GM19468 (cell line): ENCODE results near the gene RELL2.

Experiments
- ATAC-seq: cut with Tn5 transposase; IDR thresholded peaks from one replicate; pipeline ENCODE4 v1.9.1; 2021; ENCODE audit warnings: mild to moderate bottlenecking, moderate library complexity, moderate number of reproducible peaks; ENCODE audit not compliant: unreplicated experiment; ENCODE audit errors: extremely low read depth

The RELL2 gene

DNA sequence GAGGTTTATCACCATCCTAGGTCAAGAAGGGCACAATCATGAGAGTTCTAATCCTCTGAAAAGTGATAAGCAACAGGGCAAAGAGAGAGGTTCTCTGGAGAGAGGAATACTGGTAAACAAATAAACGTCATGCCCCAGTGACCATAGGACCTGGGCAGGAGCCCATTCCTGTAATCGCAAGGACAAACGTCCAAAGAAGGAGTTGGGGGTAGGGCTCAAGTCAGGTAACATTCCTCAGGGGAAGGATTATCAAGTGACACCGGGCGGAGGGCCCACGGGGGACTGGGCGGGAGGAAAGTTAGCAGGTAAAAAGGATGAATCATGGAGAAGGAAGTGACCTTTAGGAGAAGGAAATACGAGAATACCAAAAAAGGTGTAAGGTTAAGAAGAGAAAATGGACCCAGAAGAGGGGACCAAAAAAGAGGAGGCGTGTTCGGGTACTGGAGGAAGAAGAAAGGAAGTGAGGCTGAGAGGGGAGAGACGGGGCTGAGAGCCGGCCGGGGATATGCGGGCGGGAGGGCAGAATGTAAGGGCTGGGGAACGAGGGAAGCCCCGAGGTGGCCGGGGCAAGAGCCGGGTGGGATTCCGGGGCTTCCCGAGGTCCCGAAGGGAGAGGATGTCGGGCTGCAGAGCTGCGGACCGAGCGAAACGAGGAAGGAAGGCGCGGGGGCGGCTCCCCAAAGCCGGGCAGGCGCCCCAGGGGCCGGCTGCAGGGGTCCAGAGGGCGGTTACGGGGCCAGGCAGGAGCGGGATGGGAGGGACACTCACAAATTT lies 18.6 kb upstream of the RELL2 start:
- peak; percentile 8 for ATAC-seq

DNA sequence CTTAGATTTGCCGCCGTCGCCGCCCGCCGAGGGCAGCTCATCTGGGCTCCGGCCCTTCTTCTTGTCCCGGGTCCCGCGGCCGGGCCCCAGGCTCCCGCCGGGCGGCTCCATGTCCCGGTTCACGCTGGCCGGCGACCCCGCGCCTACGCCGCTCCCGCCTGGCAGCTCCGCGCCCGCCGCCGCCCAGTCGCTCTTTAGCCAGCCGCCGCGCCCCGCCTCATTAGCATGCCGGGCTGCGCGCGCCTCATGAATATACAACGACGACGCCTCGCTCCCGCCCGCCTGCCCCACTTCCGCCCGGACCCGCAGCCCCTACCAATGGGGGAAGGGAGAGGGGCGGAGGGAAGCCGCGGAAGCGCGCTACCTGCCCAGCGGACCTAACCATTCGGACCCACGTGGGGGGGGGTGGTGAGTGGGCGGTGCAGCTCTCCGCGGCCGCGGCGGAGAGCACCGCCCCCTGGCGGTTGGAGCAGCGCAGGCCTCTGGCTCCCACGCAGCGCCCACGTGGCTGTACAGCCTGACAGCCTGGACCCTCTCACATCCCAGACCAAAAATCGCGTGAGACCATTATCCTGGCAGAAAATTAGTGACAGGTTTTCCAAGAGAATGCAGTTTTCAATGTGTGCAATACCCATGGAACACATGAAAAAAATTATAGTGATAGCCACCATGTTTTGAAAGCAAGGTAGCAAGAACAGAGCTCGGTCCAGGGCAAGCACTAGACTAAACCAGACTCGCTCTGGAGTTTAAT lies 17.8 kb upstream of the RELL2 start, which contains the start of gene DIAPH1:
DIAPH1 (minus strand) TSS at position 197 of the 751 bp plus-strand sequence; CDS start at position 111, 86 bp downstream.
- peak; percentile 72 for ATAC-seq

DNA sequence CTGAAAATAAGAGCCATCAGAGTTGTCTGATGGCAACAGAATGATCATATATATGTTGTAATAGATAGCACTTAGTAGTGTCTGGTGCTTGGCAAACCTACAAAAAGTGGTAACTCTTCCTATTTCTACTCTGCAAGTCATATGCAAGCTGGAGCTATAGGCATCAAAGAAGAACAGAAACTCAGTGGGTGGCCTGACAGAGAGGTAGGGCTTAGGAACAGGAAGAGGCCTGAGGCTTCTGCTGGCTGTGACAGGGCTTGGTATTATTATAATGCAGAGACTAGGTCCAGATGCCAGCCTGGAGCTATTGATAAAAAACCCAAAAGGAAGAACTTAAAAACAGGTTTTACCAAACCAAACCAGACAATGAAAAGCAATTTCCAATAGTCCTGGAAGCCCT lies 13.6 kb upstream of the RELL2 start:
- ATAC-seq, result peak; percentile 12

DNA sequence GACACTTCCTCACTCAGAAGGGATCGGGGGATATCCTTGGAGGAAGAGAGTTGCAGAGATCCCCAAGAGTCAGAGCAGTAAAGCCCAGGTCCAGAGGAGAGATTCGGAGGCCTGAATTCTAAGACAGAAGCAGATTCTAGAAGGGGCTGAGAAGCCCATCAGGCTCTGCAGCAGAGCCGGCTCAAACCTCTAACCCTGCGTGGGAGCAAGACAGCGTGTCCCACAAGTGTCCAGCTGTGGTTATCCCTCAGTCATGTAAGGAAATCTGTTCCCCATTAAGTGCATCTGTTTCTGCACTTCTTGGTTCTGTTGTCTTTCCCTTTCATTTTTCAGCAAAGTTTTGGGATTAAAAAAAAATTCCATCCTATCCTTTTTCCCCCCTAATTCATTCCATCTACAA lies 13.2 kb upstream of the RELL2 start:
- no peak for ATAC-seq

DNA sequence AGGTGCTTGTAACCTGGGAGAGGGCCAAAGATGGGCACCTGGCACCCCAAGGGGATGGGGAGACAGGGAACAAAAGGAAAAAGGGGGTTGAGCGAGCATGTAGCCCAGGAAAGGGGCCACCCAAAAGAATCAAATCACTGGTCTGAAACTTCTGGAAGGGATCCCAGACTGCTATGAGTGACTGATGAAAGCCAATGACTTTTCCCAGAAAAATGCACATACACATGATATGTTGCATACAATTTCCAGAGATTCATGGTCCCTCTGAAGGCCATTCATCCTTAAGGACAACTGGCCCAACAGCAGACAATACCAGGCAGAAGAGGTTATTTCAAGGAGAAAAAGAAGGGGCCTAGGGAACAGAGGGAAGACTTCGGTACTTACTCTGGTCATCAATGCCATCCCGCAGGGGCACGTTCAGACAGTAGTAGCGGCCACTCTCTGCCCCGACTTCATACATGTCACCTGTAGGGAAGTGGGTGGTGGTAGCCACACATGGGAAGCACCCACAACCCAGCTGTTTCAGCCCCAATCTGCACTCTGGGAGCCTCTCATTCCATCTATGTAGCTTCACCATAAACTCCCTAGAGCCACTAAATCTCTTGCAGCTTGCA lies 8.5 kb upstream of the RELL2 start:
- no peak for ATAC-seq

DNA sequence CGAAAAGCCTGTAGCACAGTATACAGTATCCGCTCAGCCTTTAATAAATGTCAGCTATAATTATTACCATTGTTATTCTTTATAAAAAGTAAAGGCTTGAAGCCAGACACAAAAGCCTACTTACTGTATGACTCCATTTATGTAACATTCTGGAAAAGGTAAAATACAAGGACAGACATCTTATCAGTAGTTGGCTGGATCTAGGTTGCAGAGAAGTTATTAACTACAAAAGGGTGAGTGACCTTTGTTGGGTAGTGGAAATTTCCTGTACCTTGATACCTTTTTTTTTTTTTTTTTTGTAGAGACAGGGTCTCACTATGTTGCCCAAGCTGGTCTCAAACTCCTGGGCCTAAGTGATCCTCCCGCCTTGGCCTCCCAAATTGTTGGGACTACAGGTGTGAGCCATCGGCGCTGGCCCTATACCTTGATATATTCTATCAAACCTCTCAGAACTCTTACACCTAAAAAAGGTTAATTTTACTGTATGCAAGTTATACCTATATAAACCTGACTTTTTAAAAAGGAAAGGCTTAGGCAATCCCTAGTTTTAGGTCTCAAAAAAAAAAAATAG lies 6.1 kb upstream of the RELL2 start:
- ATAC-seq, result no peak

DNA sequence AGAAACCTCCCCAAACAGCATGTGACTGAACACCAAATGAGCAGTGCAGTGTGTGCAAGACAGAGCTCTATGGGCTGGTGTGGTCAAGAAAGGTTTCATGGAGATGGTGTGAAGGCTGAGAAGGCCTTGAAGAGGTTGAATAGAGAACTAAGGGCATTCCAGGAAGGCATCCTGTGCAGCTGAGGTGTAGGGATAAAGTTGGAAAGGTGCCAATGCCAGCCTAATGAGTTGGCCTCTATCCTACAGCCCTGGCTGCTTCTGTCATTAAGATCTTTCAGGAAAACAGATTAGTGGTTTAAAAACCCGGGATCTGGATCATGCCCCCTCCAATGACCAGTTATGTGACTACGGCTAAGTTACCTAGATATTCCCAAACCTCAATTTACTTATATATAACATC lies 4.1 kb upstream of the RELL2 start:
- no peak for ATAC-seq

DNA sequence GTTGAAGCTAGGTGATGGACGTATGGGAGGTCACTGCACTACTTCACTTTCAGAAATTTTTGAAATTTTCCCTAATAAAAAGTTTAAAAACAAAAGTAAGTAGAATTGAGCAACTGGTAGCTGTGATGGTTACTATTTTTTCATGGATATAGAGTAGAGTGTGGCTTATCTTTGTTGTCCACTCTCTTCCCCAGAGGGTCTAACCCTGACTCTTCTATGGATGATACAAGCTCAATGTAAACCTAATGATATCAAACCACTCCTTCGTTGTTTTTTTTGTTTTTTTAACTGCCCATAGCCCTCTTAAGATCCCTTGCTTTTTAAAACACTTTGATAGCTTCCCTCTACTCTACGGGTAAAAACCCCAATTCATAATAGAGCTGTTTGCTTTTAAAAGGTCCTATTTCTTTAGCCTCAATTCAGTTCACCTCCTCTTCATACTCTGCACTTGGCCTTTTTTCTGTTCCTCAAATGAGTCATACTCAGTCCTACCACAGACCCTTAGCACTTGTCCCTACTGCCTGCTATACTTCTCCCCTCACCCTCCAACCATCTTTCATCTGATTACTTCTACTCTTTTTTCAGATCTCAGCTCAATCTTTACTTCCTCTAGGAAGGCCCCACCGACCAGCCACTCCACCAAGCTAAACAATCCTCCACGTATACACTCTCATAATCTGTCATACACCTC lies 2.8 kb upstream of the RELL2 start:
- ATAC-seq, result peak; percentile 66

DNA sequence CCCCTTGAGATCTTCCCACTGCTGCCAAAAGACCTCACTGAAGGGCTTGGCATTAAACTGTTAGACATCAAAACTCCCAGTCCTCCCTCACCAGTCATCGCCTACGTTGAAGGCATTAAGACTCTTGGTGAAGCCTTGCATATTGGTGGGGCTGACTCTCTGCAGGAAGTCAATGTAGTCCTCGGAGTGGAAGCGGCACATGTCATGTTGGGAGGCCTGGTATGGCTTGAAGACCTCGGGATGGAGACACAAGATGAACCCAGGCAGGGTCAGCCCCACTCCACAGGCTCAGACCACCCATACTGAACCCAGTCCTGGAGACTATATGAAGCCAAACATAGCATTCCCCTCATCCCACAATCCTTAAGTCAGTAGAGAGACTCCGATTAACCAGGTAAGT lies 2.1 kb upstream of the RELL2 start:
- no peak for ATAC-seq

DNA sequence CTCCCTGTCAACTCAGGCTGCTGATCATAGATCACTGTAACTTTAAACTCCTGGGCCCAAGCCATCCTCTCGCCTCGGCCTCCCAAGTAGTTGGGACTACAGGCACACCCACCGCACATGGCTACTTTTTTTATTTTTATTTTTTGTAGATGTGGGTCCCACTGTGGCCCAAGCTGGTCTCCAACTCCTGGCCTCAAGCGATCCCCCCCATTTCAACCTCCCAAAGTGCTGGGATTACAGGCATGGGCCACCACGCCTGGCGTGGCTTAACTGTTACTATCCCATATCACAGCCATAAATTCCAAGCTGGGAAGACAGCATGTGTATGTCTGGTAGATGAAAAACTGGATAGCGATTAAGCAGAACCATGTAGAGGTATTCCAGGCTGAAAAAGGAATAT lies 1.2 kb upstream of the RELL2 start:
- ATAC-seq, result no peak

DNA sequence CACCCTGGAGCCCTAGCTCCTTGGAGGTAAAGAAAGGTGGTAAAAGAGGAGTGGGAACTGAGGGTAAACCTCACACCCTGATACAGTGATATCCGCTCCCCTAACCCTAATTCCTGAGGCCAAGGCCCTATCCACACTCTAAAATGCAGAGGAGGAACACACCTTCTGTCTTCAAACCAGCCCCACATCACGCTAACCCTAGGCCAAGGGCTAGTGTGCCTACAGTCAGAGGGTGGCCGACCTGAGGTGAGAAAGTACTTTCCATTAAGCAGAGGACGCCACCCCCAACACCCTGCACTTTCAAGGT lies 738 bp upstream of the RELL2 start:
- ATAC-seq, result no peak

DNA sequence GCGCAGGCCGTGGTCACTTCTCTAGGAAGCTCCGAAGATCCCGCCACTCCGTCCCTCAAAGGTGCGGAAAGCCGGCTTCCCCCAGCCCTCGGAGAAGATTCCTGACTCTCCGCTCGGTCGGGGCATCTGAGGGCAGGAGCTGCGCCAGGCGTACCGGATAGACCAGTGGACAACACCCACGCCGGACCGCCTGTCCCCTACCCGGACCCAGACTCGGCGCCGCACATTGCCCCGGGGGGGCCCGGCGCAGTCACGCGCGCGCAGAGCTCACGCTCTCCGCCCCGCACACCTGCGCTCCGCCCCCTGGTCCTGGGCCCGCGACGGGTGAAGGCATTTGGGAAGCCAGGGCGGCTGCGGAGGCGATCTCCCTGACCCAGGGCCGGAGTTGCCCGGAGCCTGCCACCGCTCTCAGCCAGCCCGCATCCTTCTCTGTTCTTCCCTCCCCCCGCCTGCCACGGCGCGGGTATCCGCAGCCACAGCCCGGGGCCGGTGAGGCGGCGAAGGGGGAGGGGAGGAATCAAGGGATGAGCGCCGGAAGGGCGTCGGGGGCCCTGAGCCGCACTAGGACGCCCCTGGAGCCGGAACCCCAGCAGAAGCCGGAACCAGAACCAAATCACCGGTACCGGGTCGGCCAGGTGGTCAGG lies 448 bp downstream of the RELL2 start:
- no peak for ATAC-seq

DNA sequence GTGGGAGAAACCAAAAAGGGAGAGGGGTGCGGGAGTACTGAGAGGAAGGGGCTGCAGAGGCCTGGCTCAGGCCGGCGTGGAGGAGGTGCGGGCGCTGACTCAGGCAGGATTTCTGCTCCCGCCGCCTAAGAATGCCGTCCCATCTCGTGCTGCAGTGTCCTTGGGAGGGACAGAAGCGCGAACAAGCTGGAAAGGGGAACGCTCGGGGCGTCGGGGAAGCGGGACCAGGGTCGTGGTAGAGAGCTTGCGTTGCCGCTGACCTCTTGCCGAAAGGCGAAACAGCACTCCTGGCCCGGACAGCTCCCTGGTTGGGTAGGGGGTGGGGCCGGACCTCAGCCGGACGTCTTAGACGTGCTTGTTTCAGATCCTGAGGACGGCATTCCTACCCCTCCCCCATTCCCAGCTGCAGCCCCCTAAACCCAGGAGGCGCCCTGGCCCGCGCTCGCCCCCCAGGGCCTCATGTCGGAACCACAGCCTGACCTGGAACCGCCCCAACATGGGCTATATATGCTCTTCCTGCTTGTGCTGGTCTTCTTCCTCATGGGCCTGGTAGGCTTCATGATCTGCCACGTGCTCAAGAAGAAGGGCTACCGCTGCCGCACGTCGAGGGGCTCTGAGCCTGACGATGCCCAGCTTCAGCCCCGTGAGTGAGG lies 1.1 kb downstream of the RELL2 start:
- no peak for ATAC-seq

DNA sequence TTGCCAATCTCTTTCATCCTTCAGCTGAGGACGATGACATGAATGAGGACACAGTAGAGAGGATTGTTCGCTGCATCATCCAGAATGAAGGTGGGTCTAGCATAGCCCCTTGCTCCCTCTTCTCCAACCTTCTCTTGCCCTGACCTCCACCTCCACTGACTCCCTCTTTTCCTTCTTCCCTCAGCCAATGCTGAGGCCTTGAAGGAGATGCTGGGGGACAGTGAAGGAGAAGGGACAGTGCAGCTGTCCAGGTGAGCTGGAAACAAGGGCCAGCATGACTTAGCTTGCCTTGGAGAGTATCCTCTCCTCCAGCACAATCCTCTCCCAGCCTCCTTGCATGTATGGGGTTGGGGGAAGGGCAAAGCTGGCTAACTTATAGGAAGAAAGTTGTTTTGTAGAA lies 2.0 kb downstream of the RELL2 start:
- no peak for ATAC-seq

DNA sequence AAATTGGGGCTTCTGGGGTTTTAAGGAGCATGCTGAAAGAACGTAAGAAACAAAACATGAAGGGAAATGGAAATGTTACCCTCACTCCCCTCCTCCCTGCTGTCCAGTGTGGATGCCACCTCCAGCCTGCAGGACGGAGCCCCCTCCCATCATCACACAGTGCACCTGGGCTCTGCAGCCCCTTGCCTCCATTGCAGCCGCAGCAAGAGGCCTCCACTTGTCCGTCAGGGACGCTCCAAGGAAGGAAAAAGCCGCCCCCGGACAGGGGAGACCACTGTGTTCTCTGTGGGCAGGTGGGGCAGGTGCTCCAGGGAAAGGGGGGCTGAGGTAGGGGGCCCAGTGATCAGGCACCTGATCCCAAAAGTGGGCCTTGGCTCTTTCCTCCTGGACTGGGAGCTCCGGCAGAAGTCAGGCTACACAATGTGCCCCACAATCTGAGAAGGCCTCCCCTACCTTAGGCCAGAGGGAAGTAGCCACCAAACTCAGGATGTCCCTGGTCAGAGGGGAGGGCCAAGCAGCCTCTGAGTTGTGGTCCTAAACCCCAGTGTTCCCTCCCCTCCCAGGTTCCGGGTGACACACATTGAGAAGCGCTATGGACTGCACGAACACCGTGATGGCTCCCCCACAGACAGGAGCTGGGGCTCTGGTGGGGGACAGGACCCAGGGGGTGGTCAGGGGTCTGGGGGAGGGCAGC lies 2.7 kb downstream of the RELL2 start:
- ATAC-seq, result no peak

DNA sequence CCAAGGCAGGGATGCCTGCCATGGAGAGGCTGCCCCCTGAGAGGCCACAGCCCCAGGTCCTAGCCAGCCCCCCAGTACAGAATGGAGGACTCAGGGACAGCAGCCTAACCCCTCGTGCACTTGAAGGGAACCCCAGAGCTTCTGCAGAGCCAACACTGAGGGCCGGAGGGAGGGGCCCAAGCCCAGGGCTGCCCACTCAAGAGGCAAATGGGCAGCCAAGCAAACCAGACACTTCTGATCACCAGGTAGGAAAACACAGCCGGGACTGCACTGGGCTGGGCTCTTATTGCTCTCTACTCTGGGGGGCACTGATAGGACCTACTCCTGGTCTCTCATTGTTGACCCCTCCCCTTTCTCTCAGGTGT lies 3.2 kb downstream of the RELL2 start:
- ATAC-seq, result no peak

DNA sequence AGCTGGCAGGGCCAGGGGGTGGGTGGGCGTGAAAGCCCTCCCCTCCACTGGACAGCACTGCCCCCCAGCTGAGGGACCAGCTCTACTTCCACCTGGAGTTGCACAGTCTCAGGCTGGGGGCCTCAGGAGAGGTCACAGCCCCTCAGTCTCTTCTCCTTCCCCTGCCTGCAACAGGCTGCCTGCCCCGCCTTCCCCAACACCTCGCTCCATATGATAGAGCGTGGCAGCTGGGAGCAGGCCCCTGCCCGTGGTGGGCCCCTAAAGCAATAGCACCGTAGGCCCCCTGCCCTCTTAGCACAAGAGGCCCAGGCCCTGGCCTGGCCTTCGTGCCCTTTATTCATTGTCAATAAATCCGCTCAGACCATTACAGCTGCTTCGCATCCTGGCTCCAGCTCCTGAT lies 3.9 kb downstream of the RELL2 start:
- ATAC-seq, result no peak

DNA sequence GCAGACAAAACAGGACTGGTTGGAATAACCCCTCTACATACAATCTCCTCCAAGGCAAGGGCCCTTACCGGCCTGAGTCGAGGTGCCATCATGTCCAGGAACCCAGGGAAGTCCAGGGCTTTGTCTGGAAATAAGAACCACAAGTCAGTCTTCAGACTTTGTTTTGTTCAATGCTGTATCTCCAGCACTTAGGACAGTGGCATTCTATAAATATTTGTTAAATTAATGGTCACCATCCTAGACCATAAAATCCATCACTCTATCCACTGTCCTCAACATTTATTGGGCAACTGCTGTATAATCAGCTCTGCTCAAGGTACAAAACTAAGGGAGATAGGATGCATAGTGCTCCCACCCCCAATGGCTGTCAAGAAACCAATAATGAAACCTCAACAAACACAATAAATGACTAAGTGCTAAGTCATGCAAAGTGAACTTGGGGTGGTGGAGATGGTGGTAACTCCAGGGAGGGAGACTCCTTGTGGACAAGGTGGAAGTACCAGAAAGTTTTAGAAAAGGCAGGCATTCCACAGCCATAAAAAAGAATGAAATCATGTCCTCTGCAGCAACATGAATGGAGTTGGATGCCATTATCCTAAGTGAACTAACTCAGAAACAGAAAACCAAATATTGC lies 5.0 kb downstream of the RELL2 start:
- ATAC-seq, result peak; percentile 34

DNA sequence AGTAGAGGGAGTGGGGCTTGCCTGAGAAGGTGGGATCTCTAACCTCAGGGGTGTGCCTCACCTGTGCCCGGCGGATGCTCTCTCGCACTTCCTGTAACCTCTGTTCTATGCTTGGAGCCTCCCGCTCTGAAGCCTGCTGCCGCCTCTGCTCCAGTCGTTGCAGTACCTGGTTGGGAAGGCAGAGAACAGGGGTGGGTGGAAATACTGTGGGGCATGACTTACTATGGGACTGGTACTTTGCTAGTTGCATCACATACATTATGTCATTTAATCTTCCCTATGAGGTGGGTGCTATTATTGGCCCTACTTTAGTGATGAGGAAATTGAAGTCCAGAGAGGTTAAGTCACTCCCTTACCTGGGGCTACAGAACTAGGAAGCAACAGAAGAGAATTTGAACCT lies 9.2 kb downstream of the RELL2 start:
- ATAC-seq, result no peak
